IPS-NIHi11 (cell line): ENCODE data around the gene ZNF469.

Experiments used
- DNase-seq: peaks from one replicate; pipeline ENCODE4 v3.0.0; 2012; ENCODE audit warnings: mixed read lengths, low spot score

The ZNF469 gene

GRCh38 chr16:88346680-88347505, 35.9 kb upstream of the ZNF469 start:
- DNase-seq, result no peak

- DNase-seq, result no peak
These were observed 34.9 kb upstream of the ZNF469 start for GRCh38 chr16:88347656-88348376.

GRCh38 chr16:88348377-88349152, 34.2 kb upstream of the ZNF469 start:
- DNase-seq, result no peak

- no peak for DNase-seq
These were observed 33.4 kb upstream of the ZNF469 start for GRCh38 chr16:88349153-88349902.

- DNase-seq, result no peak
These were observed 32.6 kb upstream of the ZNF469 start for GRCh38 chr16:88349903-88350900.

- DNase-seq, result no peak
These were observed 31.8 kb upstream of the ZNF469 start for GRCh38 chr16:88350922-88351321.

- no peak for DNase-seq
These were observed 31.2 kb upstream of the ZNF469 start for GRCh38 chr16:88351491-88352101.

- no peak for DNase-seq
These were observed 30.2 kb upstream of the ZNF469 start for GRCh38 chr16:88352261-88353200.

- no peak for DNase-seq
These were observed 29.5 kb upstream of the ZNF469 start for GRCh38 chr16:88353232-88353631.

- no peak for DNase-seq
These were observed 29.1 kb upstream of the ZNF469 start for GRCh38 chr16:88353691-88354090.

- no peak for DNase-seq
These were observed 28.3 kb upstream of the ZNF469 start for GRCh38 chr16:88354229-88355092.

- no peak for DNase-seq
These were observed 27.7 kb upstream of the ZNF469 start for GRCh38 chr16:88355093-88355388.

- DNase-seq, result no peak
These were observed 27.2 kb upstream of the ZNF469 start for GRCh38 chr16:88355389-88356123.

- no peak for DNase-seq
These were observed 26.5 kb upstream of the ZNF469 start for GRCh38 chr16:88356124-88356726.

GRCh38 chr16:88356727-88357199, 26.0 kb upstream of the ZNF469 start:
- no peak for DNase-seq

- DNase-seq, result no peak
These were observed 25.3 kb upstream of the ZNF469 start for GRCh38 chr16:88357317-88358022.
